GM12801 (cell line): ENCODE results near the gene SLC24A4.

Source experiments
- TF ChIP-seq, protein P1 (sequence below): IDR thresholded peaks from one replicate; pipeline ENCODE4 v1.5.1; 2011; ENCODE audit warnings: control low read depth; ENCODE audit not compliant: insufficient read length; ENCODE audit errors: extremely low read depth

The SLC24A4 gene

DNA sequence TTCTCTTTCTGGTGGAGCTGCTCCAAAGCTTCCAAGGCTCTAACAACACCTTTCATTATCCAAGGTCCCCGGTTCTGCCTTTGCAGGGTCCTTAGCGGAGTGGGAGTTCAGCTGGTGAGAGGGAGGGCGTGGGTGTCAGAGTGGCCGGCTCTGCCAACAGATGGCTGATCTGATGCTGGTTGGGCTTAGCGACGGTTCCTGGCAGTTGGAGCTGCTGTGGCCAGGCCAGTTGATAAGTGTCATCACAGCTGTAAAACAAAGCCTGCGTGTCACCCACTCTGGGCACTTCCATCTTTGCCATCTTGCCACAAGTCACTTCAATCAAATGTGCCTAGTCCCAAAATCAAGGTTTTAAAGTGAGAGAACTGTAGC lies 226.9 kb downstream of the SLC24A4 start:
- TF ChIP-seq, protein P1, sequence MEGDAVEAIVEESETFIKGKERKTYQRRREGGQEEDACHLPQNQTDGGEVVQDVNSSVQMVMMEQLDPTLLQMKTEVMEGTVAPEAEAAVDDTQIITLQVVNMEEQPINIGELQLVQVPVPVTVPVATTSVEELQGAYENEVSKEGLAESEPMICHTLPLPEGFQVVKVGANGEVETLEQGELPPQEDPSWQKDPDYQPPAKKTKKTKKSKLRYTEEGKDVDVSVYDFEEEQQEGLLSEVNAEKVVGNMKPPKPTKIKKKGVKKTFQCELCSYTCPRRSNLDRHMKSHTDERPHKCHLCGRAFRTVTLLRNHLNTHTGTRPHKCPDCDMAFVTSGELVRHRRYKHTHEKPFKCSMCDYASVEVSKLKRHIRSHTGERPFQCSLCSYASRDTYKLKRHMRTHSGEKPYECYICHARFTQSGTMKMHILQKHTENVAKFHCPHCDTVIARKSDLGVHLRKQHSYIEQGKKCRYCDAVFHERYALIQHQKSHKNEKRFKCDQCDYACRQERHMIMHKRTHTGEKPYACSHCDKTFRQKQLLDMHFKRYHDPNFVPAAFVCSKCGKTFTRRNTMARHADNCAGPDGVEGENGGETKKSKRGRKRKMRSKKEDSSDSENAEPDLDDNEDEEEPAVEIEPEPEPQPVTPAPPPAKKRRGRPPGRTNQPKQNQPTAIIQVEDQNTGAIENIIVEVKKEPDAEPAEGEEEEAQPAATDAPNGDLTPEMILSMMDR = no peak
